Spinal cord (tissue), 10 donors: ENCODE data around the gene ZNF282. TPM values are rescaled to one million over a fixed set of nuclear protein-coding genes. Genes with fewer than 3 reads are reported as not detected.
A peak's percentile ranks its signal among the peaks of the same experiment; 100 is the strongest.
"Not testable (repeated sequence)": the region's sequence is repeated elsewhere in the genome, so short reads cannot be mapped to it uniquely, and the experiment has no call there.

Source experiments
- DNase-seq, 6 donors: peaks; one replicate each; pipeline versions ENCODE4 v3.0.0 to v3.0.0-alpha.2; 2013 to 2015; ENCODE audit warnings: low spot score in 6 of 6, low read depth in 4 of 6
- H3K27ac ChIP-seq: one replicate; pipeline ENCODE4 v1.5.1; 2013; ENCODE audit warnings: low read depth, low read length, control low read depth
- H3K27me3 ChIP-seq: one replicate; pipeline ENCODE4 v1.6.1; 2013; ENCODE audit warnings: low read length; ENCODE audit not compliant: control insufficient read depth, insufficient read depth
- H3K36me3 ChIP-seq: one replicate; pipeline ENCODE4 v1.6.1; 2013; ENCODE audit warnings: low read length; ENCODE audit not compliant: control insufficient read depth, insufficient read depth
- H3K4me1 ChIP-seq: one replicate; pipeline ENCODE4 v1.6.1; 2013; ENCODE audit warnings: low read length; ENCODE audit not compliant: control insufficient read depth, insufficient read depth
- H3K4me3 ChIP-seq: one replicate; pipeline ENCODE4 v1.5.1; 2013; ENCODE audit warnings: low read depth, low read length, control low read depth
- H3K9me3 ChIP-seq: one replicate; pipeline ENCODE4 v1.6.1; 2013; ENCODE audit warnings: low read length; ENCODE audit not compliant: control insufficient read depth, insufficient read depth
- WGBS: methylation state at CpG from one replicate; pipeline ENCODE4 v1.1.5; 2013; ENCODE audit warnings: missing lambda C conversion rate; ENCODE audit not compliant: insufficient coverage; 5-methylcytosine and 5-hydroxymethylcytosine counted together
- polyA plus RNA-seq, 2 donors: library from polyadenylated mRNA; unstranded; fragments of 120-200 nt; gene quantifications; one replicate each; pipeline ENCODE4 v1.2.1, GENCODE V29; 2013; ENCODE audit not compliant: insufficient read length in 2 of 2
- total RNA-seq, 2 donors: library from RNA; depleted of rRNA in 1 of 2; stranded (reverse); fragments of 120-200 nt in 1 of 2; fragments of >200 nt in 1 of 2; gene quantifications; one replicate each; pipeline versions ENCODE4 v1.2.3 to v1.2.4, GENCODE V29; 2013 to 2014
- donor health status: healthy.

The ZNF282 gene
- total and polyA plus RNA-seq, 4 donors, result 17.8 to 35.0 (median 24.0) TPM

- H3K36me3 ChIP-seq, result peaks cover 48% of the 10 kb centered on the region
- not testable (repeated sequence) for DNase-seq, H3K27ac ChIP-seq, H3K4me3 ChIP-seq, H3K9me3 ChIP-seq, H3K4me1 ChIP-seq, H3K27me3 ChIP-seq
- 96% methylated on average over 16 of the region's 18 CpGs for WGBS
Observed at GRCh38 chr7:149250151-149250550, 54.8 kb downstream of the ZNF282 start.

- WGBS, result 99% methylated on average over 9 of the region's 10 CpGs
- H3K4me3 ChIP-seq, H3K4me1 ChIP-seq, H3K9me3 ChIP-seq, DNase-seq, H3K27ac ChIP-seq, H3K27me3 ChIP-seq: not testable (repeated sequence)
- peaks cover 56% of the 10 kb centered on the region for H3K36me3 ChIP-seq
Observed at GRCh38 chr7:149251518-149251917, 56.2 kb downstream of the ZNF282 start.

- Histone ChIP-seq H3K4me3 (no peak overlapping the region), H3K36me3 (peaks cover 56% of the 10 kb centered on the region)
- 100% methylated on average over 1 of the region's 2 CpGs for WGBS
Observed at GRCh38 chr7:149252378-149252777, 57.0 kb downstream of the ZNF282 start.

GRCh38 chr7:149253665-149254064 is 58.3 kb downstream of the ZNF282 start:
- WGBS, result 95% methylated on average over 7 of the region's 7 CpGs
- Histone ChIP-seq H3K4me1 (no peaks in the 10 kb centered on the region), H3K9me3 (no peaks in the 10 kb centered on the region), H3K4me3 (no peak overlapping the region), H3K27ac (no peak overlapping the region), H3K27me3 (no peaks in the 10 kb centered on the region), H3K36me3 (peaks cover 56% of the 10 kb centered on the region)
- no peak for DNase-seq

More at GRCh38 chr7:149252378-149252777, 57.0 kb downstream of the ZNF282 start:
- H3K27me3 ChIP-seq, result no peaks in the 10 kb centered on the region
- no peak for DNase-seq
- no peaks in the 10 kb centered on the region for H3K4me1 ChIP-seq
- no peaks in the 10 kb centered on the region for H3K9me3 ChIP-seq
- H3K27ac ChIP-seq, result no peak overlapping the region

GRCh38 chr7:149254181-149254858 is 59.0 kb downstream of the ZNF282 start:
- no peaks in the 10 kb centered on the region for H3K27me3 ChIP-seq
- no peak overlapping the region for H3K4me3 ChIP-seq
- 94% methylated on average over 9 of the region's 16 CpGs for WGBS
- H3K36me3 ChIP-seq, result peaks cover 56% of the 10 kb centered on the region
- no peaks in the 10 kb centered on the region for H3K4me1 ChIP-seq
- no peaks in the 10 kb centered on the region for H3K9me3 ChIP-seq
- no peak overlapping the region for H3K27ac ChIP-seq
- DNase-seq, result no peak

- peaks cover 52% of the 10 kb centered on the region for H3K36me3 ChIP-seq
- no peak overlapping the region for H3K4me3 ChIP-seq
- H3K27me3 ChIP-seq, result no peaks in the 10 kb centered on the region
- H3K27ac ChIP-seq, result no peak overlapping the region
- 100% methylated on average over 1 of the region's 5 CpGs for WGBS
- DNase-seq, result no peak
- H3K4me1 ChIP-seq, result no peaks in the 10 kb centered on the region
- H3K9me3 ChIP-seq, result no peaks in the 10 kb centered on the region
Observed at GRCh38 chr7:149255174-149255573, 59.8 kb downstream of the ZNF282 start.

- Histone ChIP-seq H3K36me3 (peaks cover 38% of the 10 kb centered on the region), H3K27me3 (no peaks in the 10 kb centered on the region), H3K4me1 (peaks cover 4% of the 10 kb centered on the region), H3K9me3 (no peaks in the 10 kb centered on the region), H3K27ac (no peak overlapping the region), H3K4me3 (no peak overlapping the region)
- 100% methylated on average over 2 of the region's 4 CpGs for WGBS
- DNase-seq, result no peak
Observed at GRCh38 chr7:149256568-149256967, 61.2 kb downstream of the ZNF282 start.

- WGBS, result 100% methylated on average over 2 of the region's 2 CpGs
- H3K4me1 ChIP-seq, result peaks cover 6% of the 10 kb centered on the region
Observed at GRCh38 chr7:149257146-149257545, 61.8 kb downstream of the ZNF282 start.

GRCh38 chr7:149261316-149261828 is 66.0 kb downstream of the ZNF282 start:
- WGBS, result 1% methylated on average over 13 of the region's 16 CpGs
- peak in 1 of 6 donors; percentile 55 for DNase-seq

More at GRCh38 chr7:149257146-149257545, 61.8 kb downstream of the ZNF282 start:
- H3K9me3 ChIP-seq, result no peaks in the 10 kb centered on the region
- H3K4me3 ChIP-seq, result no peak overlapping the region
- no peak overlapping the region for H3K27ac ChIP-seq
- DNase-seq, result no peak
- H3K27me3 ChIP-seq, result no peaks in the 10 kb centered on the region
- H3K36me3 ChIP-seq, result peaks cover 33% of the 10 kb centered on the region

More at GRCh38 chr7:149261316-149261828, 66.0 kb downstream of the ZNF282 start:
- Histone ChIP-seq H3K36me3 (peaks cover 18% of the 10 kb centered on the region), H3K4me1 (peaks cover 15% of the 10 kb centered on the region), H3K27ac (peak overlapping the region; percentile 86), H3K9me3 (no peaks in the 10 kb centered on the region), H3K27me3 (no peaks in the 10 kb centered on the region), H3K4me3 (peak overlapping the region; percentile 62)
